Neural crest cell (in vitro differentiated cells): ENCODE results near the gene AKIP1. TPM values are rescaled to one million over a fixed set of nuclear protein-coding genes. Genes with fewer than 3 reads are reported as not detected.

Experiments used
- DNase-seq: peaks from one replicate; pipeline ENCODE4 v3.0.0; 2021; ENCODE audit warnings: low read depth, mixed read lengths, low spot score
- H3K27ac Mint-ChIP-seq: one replicate; pipeline ENCODE4 v1.8.0; 2021; ENCODE audit warnings: mild to moderate bottlenecking, mixed read lengths; ENCODE audit not compliant: unreplicated experiment
- H3K27me3 Mint-ChIP-seq: 2 replicates; pipeline ENCODE4 v1.8.0; 2021; ENCODE audit warnings: low read depth, mild to moderate bottlenecking, mixed read lengths
- H3K36me3 Mint-ChIP-seq: 2 replicates; pipeline ENCODE4 v1.8.0; 2021; ENCODE audit warnings: low read depth, mild to moderate bottlenecking, mixed read lengths
- H3K4me1 Mint-ChIP-seq: 2 replicates; pipeline ENCODE4 v1.8.0; 2021; ENCODE audit warnings: mixed read lengths
- H3K4me3 Mint-ChIP-seq: one replicate; pipeline ENCODE4 v1.8.0; 2021; ENCODE audit warnings: mild to moderate bottlenecking, mixed read lengths
- H3K9me3 Mint-ChIP-seq: 2 replicates; pipeline ENCODE4 v1.8.0; 2021; ENCODE audit warnings: mixed read lengths
- total RNA-seq: library from RNA; stranded (reverse); gene quantifications from 2 replicates; pipeline ENCODE4 v1.2.1, GENCODE V29; 2021
- TF ChIP-seq, protein P1 (sequence below): fragments of 200-600 bp; sonication (generic); conservative IDR thresholded peaks from 2 replicates; pipeline ENCODE4 v1.5.0; 2021; ENCODE audit warnings: antibody characterized with exemption, mild to moderate bottlenecking

The AKIP1 gene
- total RNA-seq, 1 donor from 2014 or later, result 29.7 TPM

GRCh38 chr11:8948886-8949285 is 37.9 kb downstream of the AKIP1 start:
- no peak overlapping the region for H3K4me3 Mint-ChIP-seq
- H3K36me3 Mint-ChIP-seq, result peaks cover 8% of the 10 kb centered on the region
- DNase-seq, result no peak
- H3K9me3 Mint-ChIP-seq, result no peaks in the 10 kb centered on the region
- H3K27ac Mint-ChIP-seq, result no peak overlapping the region
- TF ChIP-seq, protein P1, sequence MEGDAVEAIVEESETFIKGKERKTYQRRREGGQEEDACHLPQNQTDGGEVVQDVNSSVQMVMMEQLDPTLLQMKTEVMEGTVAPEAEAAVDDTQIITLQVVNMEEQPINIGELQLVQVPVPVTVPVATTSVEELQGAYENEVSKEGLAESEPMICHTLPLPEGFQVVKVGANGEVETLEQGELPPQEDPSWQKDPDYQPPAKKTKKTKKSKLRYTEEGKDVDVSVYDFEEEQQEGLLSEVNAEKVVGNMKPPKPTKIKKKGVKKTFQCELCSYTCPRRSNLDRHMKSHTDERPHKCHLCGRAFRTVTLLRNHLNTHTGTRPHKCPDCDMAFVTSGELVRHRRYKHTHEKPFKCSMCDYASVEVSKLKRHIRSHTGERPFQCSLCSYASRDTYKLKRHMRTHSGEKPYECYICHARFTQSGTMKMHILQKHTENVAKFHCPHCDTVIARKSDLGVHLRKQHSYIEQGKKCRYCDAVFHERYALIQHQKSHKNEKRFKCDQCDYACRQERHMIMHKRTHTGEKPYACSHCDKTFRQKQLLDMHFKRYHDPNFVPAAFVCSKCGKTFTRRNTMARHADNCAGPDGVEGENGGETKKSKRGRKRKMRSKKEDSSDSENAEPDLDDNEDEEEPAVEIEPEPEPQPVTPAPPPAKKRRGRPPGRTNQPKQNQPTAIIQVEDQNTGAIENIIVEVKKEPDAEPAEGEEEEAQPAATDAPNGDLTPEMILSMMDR, result no peak
- H3K4me1 Mint-ChIP-seq, result no peaks in the 10 kb centered on the region
- no peaks in the 10 kb centered on the region for H3K27me3 Mint-ChIP-seq

DNA sequence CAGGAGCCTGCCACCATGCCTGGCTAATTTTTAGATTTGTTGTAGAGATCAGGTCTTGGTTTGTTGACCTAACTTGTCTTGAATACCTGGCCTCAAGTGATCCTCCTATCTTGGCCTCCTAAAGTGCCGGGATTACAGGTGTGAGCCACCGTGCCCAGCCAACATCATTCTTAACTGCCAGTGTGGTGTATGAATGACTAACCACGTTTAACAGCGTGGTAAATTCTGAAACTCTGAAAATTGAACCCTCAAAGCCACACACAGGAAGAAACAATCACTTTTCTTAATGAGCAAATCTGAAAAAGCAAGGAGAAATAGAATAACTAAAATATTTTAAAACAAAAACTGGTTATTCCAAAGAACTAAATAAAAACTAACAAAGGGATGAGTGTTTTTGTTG is 45.9 kb downstream of the AKIP1 start:
- H3K27ac Mint-ChIP-seq, result no peak overlapping the region
- no peak for DNase-seq
- H3K36me3 Mint-ChIP-seq, result peaks cover 3% of the 10 kb centered on the region
- peaks cover 4% of the 10 kb centered on the region for H3K4me1 Mint-ChIP-seq
- TF ChIP-seq, protein P1, result no peak
- no peak overlapping the region for H3K4me3 Mint-ChIP-seq
- H3K27me3 Mint-ChIP-seq, result no peaks in the 10 kb centered on the region
- no peaks in the 10 kb centered on the region for H3K9me3 Mint-ChIP-seq

DNA sequence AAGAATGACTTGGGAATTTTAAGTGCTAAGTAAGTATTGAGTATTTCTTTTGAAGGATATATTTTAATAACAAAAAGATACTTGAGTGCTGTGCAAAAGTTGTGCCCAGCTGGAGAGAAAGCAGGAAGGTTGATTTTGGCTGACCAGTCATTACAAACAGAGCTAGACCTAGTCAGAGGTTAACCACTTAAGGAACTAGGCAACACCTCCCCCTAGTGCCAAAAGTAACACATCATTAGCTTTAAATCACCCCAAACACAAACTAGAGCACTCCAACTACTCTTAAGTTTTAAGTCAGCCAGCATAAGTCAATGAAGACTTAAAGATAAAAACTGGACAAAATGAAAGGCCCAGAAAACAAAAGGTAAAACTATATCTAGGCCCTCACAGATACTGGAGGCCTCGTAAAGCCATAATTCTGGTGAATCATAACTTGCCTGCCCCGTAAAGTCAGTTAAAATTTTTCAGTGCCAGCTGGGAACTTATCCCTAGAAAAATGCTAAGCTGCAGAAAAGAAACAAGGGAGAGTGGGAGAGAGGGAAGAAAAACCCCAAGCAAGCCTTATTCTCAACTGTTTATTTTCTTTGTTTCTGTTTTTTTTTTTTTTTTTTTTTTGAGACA is 48.7 kb downstream of the AKIP1 start:
- peaks cover 3% of the 10 kb centered on the region for H3K36me3 Mint-ChIP-seq
- no peaks in the 10 kb centered on the region for H3K27me3 Mint-ChIP-seq
- TF ChIP-seq, protein P1, result peak; percentile 73
- DNase-seq, result peak; percentile 13
- H3K9me3 Mint-ChIP-seq, result no peaks in the 10 kb centered on the region
- H3K4me1 Mint-ChIP-seq, result peaks cover 19% of the 10 kb centered on the region
- H3K4me3 Mint-ChIP-seq, result peak overlapping the region; percentile 76
- H3K27ac Mint-ChIP-seq, result no peak overlapping the region

DNA sequence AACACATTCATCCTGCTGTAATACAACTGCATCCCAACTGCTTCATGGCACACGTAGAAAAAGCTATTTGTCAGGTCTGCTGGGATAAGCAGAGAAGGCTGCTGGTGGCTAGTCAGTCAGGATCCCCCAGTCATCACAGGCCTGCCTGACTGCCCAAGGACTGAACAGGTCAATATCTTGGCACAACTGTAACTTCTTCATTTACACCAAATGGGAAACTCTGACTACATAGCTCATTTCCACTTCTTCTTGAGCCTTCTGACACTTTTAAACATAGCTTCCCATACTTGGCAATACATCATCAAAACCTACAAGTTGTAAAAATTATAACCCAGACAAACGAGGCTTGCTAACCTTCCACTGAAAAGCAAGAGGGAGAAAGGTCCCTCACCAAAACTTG is 50.4 kb downstream of the AKIP1 start:
- Mint-ChIP-seq H3K4me3 (peak overlapping the region; percentile 11), H3K36me3 (no peaks in the 10 kb centered on the region), H3K27ac (no peak overlapping the region), H3K27me3 (no peaks in the 10 kb centered on the region), H3K4me1 (peaks cover 29% of the 10 kb centered on the region), H3K9me3 (no peaks in the 10 kb centered on the region)
- TF ChIP-seq, protein P1, result no peak
- no peak for DNase-seq

- TF ChIP-seq, protein P1, result no peak
- peaks cover 29% of the 10 kb centered on the region for H3K4me1 Mint-ChIP-seq
- no peak overlapping the region for H3K27ac Mint-ChIP-seq
- H3K36me3 Mint-ChIP-seq, result no peaks in the 10 kb centered on the region
- no peak for DNase-seq
- H3K4me3 Mint-ChIP-seq, result peak overlapping the region; percentile 88
- no peaks in the 10 kb centered on the region for H3K9me3 Mint-ChIP-seq
- H3K27me3 Mint-ChIP-seq, result no peaks in the 10 kb centered on the region
Observed at GRCh38 chr11:8962841-8963240, 51.9 kb downstream of the AKIP1 start.
